ENCODE measurements around the gene ACOT7. TPM values are rescaled to one million over a fixed set of nuclear protein-coding genes. Genes with fewer than 3 reads are reported as not detected.

The ACOT7 gene
- total RNA-seq, 6 donors from 2014 or later = 8.2 to 33.4 (median 26.5) TPM

GRCh38 chr1:6243053-6243834 is 150.3 kb downstream of the ACOT7 start:
- DNase-seq (peak in 1 of 2 donors; percentile 62), ATAC-seq (ENCODE audit: low FRiP score in 2 of 2) (no peak)
- no peaks in the 10 kb centered on the region for H3K36me3 ChIP-seq
- TF ChIP-seq CTCF (IDR thresholded peaks at IDR 0.05) = no peak
- TF ChIP-seq POLR2AphosphoS5 (IDR thresholded peaks at IDR 0.05) = no peak
- TF ChIP-seq EP300 (IDR thresholded peaks at IDR 0.05) = no peak
- no peak for TF ChIP-seq POLR2A (IDR thresholded peaks at IDR 0.05)
- no peak overlapping the region for H3K4me3 ChIP-seq
- H3K27ac ChIP-seq = no peak overlapping the region
- peaks cover 21 to 42% (median 30%) of the 10 kb centered on the region in 4 donors for H3K4me1 ChIP-seq
- H3K27me3 ChIP-seq = peaks cover 1 to 61% (median 45%) of the 10 kb centered on the region in 4 donors
- no peaks in the 10 kb centered on the region for H3K9me3 ChIP-seq
- 30 to 34% methylated on average over 9 to 18 of the region's 20 CpGs for WGBS, 2 donors

- H3K27ac ChIP-seq = no peak overlapping the region
- DNase-seq (peak in 1 of 2 donors; percentile 90), ATAC-seq (ENCODE audit: low FRiP score in 2 of 2) (no peak)
- WGBS, 2 donors = 0 to 1% methylated on average over 6 to 44 of the region's 99 CpGs
- H3K4me3 ChIP-seq = no peak overlapping the region
- TF ChIP-seq POLR2A (IDR thresholded peaks at IDR 0.05) (no peak), EP300 (IDR thresholded peaks at IDR 0.05) (no peak), CTCF (IDR thresholded peaks at IDR 0.05) (no peak), POLR2AphosphoS5 (IDR thresholded peaks at IDR 0.05) (no peak)
- peaks cover 21 to 42% (median 30%) of the 10 kb centered on the region in 4 donors for H3K4me1 ChIP-seq
- H3K27me3 ChIP-seq = peaks cover 1 to 61% (median 45%) of the 10 kb centered on the region in 4 donors
- no peaks in the 10 kb centered on the region for H3K36me3 ChIP-seq
- H3K9me3 ChIP-seq = no peaks in the 10 kb centered on the region
Observed at GRCh38 chr1:6241887-6242740, 151.5 kb downstream of the ACOT7 start.

GRCh38 chr1:6241107-6241886 is 152.3 kb downstream of the ACOT7 start:
- ATAC-seq (ENCODE audit: low FRiP score in 2 of 2) (no peak), DNase-seq (no peak)
- Histone ChIP-seq H3K4me1 (peaks cover 21 to 35% (median 23%) of the 10 kb centered on the region in 4 donors), H3K36me3 (no peaks in the 10 kb centered on the region), H3K4me3 (no peak overlapping the region), H3K27ac (no peak overlapping the region), H3K27me3 (peaks cover 1 to 59% (median 42%) of the 10 kb centered on the region in 4 donors), H3K9me3 (no peaks in the 10 kb centered on the region)
- WGBS, 2 donors = 18 to 19% methylated on average over 19 to 25 of the region's 33 CpGs
- TF ChIP-seq POLR2A (IDR thresholded peaks at IDR 0.05) = no peak
- TF ChIP-seq CTCF (IDR thresholded peaks at IDR 0.05) = no peak
- TF ChIP-seq EP300 (IDR thresholded peaks at IDR 0.05) = no peak
- no peak for TF ChIP-seq POLR2AphosphoS5 (IDR thresholded peaks at IDR 0.05)

GRCh38 chr1:6239950-6240768 is 153.4 kb downstream of the ACOT7 start:
- Histone ChIP-seq H3K36me3 (no peaks in the 10 kb centered on the region), H3K4me3 (no peak overlapping the region), H3K27me3 (peaks cover 1 to 47% (median 34%) of the 10 kb centered on the region in 4 donors), H3K4me1 (peaks cover 12 to 30% (median 14%) of the 10 kb centered on the region in 4 donors), H3K9me3 (no peaks in the 10 kb centered on the region), H3K27ac (no peak overlapping the region)
- no peak for TF ChIP-seq POLR2A (IDR thresholded peaks at IDR 0.05)
- TF ChIP-seq POLR2AphosphoS5 (IDR thresholded peaks at IDR 0.05) = no peak
- no peak for TF ChIP-seq EP300 (IDR thresholded peaks at IDR 0.05)
- no peak for TF ChIP-seq CTCF (IDR thresholded peaks at IDR 0.05)
- no peak for ATAC-seq (ENCODE audit: low FRiP score in 2 of 2)
- no peak for DNase-seq
- 45 to 53% methylated on average over 17 of the region's 17 CpGs for WGBS, 2 donors
